Measurements from ENCODE around the gene MED13L.

- TF ChIP-seq RAD21 (IDR thresholded peaks at IDR 0.05; ENCODE audit: low read length) = no peak
- TF ChIP-seq CTCF (IDR thresholded peaks at IDR 0.05) = no peak
- TF ChIP-seq TAF1 (IDR thresholded peaks at IDR 0.05; ENCODE audit: borderline replicate concordance, low read depth, low read length) = no peak
- no peak for TF ChIP-seq MXI1 (IDR thresholded peaks at IDR 0.05; ENCODE audit: low read depth, low read length)
Measured at GRCh38 chr12:116233669-116234068, 43.8 kb downstream of the MED13L start.

Data from SK-N-SH (cell line).